ENCODE results near the gene TOP2A.

The TOP2A gene

DNA sequence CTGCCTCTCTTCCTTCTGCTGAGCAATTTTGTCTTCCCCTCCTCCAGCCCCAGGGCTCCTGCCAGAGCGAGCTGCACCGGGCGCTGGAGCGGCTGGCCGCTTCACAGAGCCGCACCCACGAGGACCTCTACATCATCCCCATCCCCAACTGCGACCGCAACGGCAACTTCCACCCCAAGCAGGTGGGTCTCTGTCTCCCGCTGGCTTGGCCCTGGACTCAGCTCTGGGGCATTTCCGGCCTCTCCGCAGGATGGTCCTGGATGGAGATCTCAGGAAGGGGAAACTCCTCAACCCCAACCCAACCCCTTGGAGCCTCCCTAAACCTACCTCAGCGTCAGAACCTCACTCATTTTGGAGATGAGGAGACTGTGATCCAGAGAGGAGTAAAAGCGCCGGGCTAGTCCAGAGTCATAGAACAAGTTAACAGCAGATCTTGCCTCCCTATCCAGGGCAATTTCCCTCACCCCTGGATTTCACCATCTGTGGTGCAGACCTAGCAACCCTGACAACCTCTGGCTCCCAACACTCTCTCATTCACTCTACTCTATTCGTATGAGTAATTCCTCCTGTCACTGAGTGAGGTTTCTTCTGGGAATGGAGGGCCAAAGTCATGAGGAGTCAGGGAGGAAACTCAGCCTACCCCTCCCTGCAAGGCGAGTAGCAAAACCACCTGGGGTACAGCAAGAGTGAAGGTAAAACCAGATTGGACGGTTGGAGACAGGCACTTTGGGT lies 36.4 kb upstream of the TOP2A start:
- H3K14ac ChIP-seq (ENCODE audit: low read length in 2 of 2), result no peak overlapping the region
- peak overlapping the region; percentile 4 for H3K27ac ChIP-seq (ENCODE audit: low read length, poor library complexity, severe bottlenecking)
- peaks cover 1% of the 10 kb centered on the region for H3K79me1 ChIP-seq (replicated peaks; ENCODE audit: low read length, poor library complexity, severe bottlenecking)
- H2AK5ac ChIP-seq (ENCODE audit: low read length, severe bottlenecking), result peak overlapping the region; percentile 41
- no peak overlapping the region for H4K91ac ChIP-seq (ENCODE audit: low read length)
- H3K23ac ChIP-seq (ENCODE audit: low read length in 2 of 2), result peak overlapping the region in 1 of 2 experiments; percentile 28
- DNase-seq, result no peak
- 96% methylated on average over 17 of the region's 19 CpGs for WGBS
- no peak overlapping the region for H3K4ac ChIP-seq (ENCODE audit: low read depth in 1 of 2, low read length in 2 of 2)
- no peaks in the 10 kb centered on the region for H3K27me3 ChIP-seq (ENCODE audit: control insufficient read depth in 1 of 2, insufficient read depth in 1 of 2, low read length in 2 of 2)
- H3K4me3 ChIP-seq (ENCODE audit: insufficient read depth in 1 of 2, low read depth in 1 of 2, low read length in 2 of 2), result peak overlapping the region in 1 of 2 experiments; percentile 31
- H3K9ac ChIP-seq (ENCODE audit: low read length), result peak overlapping the region; percentile 87
- no peak overlapping the region for H2BK120ac ChIP-seq (ENCODE audit: low read depth, low read length)
- no peak overlapping the region for H2BK15ac ChIP-seq (ENCODE audit: low read depth, poor library complexity, severe bottlenecking)
- no peak overlapping the region for H2BK12ac ChIP-seq (ENCODE audit: low read length in 2 of 2)
- H3K4me2 ChIP-seq (ENCODE audit: low read length, poor library complexity, severe bottlenecking), result no peak overlapping the region
- no peak overlapping the region for H2AFZ ChIP-seq (ENCODE audit: low read depth, low read length)
- H4K8ac ChIP-seq (ENCODE audit: low read length), result no peak overlapping the region
- peaks cover 50 to 76% of the 10 kb centered on the region in 2 experiments for H3K36me3 ChIP-seq (ENCODE audit: control insufficient read depth in 1 of 2, insufficient read depth in 2 of 2, low read depth in 1 of 2, low read length in 2 of 2)
- H3K4me1 ChIP-seq (ENCODE audit: control insufficient read depth, insufficient read depth, low read depth, low read length), result peaks cover 52% of the 10 kb centered on the region
- H3K9me3 ChIP-seq (ENCODE audit: control insufficient read depth, low read length), result no peaks in the 10 kb centered on the region
- H3K18ac ChIP-seq (ENCODE audit: low read depth in 1 of 2, low read length in 2 of 2), result no peak overlapping the region
- H2BK5ac ChIP-seq (ENCODE audit: low read depth, low read length, poor library complexity, severe bottlenecking), result no peak overlapping the region

DNA sequence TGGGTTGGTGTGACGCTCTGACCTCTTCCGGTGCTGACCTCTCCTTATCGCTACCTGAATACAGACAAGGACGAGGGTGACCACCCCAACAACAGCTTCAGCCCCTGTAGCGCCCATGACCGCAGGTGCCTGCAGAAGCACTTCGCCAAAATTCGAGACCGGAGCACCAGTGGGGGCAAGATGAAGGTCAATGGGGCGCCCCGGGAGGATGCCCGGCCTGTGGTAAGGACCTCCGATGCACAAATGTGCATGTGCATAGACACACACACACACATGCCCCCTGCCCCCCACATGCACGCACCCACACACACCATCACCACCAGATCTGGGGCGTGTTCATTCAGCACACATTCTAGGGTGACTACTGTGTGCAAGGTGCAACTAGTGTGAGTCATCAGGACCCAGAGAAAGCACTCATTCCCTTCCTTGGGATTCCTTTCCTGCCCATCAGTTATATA lies 35.3 kb upstream of the TOP2A start:
- H3K18ac ChIP-seq (ENCODE audit: low read depth in 1 of 2, low read length in 2 of 2), result no peak overlapping the region
- peak overlapping the region; percentile 87 for H3K9ac ChIP-seq (ENCODE audit: low read length)
- no peaks in the 10 kb centered on the region for H3K27me3 ChIP-seq (ENCODE audit: control insufficient read depth in 1 of 2, insufficient read depth in 1 of 2, low read length in 2 of 2)
- no peak overlapping the region for H2AK5ac ChIP-seq (ENCODE audit: low read length, severe bottlenecking)
- no peak overlapping the region for H3K23ac ChIP-seq (ENCODE audit: low read length in 2 of 2)
- no peak overlapping the region for H3K27ac ChIP-seq (ENCODE audit: low read length, poor library complexity, severe bottlenecking)
- H4K8ac ChIP-seq (ENCODE audit: low read length), result no peak overlapping the region
- H3K4me3 ChIP-seq (ENCODE audit: insufficient read depth in 1 of 2, low read depth in 1 of 2, low read length in 2 of 2), result peak overlapping the region in 1 of 2 experiments; percentile 60
- H2BK12ac ChIP-seq (ENCODE audit: low read length in 2 of 2), result no peak overlapping the region
- H3K79me1 ChIP-seq (replicated peaks; ENCODE audit: low read length, poor library complexity, severe bottlenecking), result peaks cover 1% of the 10 kb centered on the region
- no peak overlapping the region for H3K4ac ChIP-seq (ENCODE audit: low read depth in 1 of 2, low read length in 2 of 2)
- WGBS, result 96% methylated on average over 15 of the region's 15 CpGs
- no peak overlapping the region for H3K4me2 ChIP-seq (ENCODE audit: low read length, poor library complexity, severe bottlenecking)
- no peak overlapping the region for H4K91ac ChIP-seq (ENCODE audit: low read length)
- no peak for DNase-seq
- H3K4me1 ChIP-seq (ENCODE audit: control insufficient read depth, insufficient read depth, low read depth, low read length), result peaks cover 53% of the 10 kb centered on the region
- H2BK120ac ChIP-seq (ENCODE audit: low read depth, low read length), result no peak overlapping the region
- peaks cover 40 to 76% of the 10 kb centered on the region in 2 experiments for H3K36me3 ChIP-seq (ENCODE audit: control insufficient read depth in 1 of 2, insufficient read depth in 2 of 2, low read depth in 1 of 2, low read length in 2 of 2)
- no peak overlapping the region for H2BK5ac ChIP-seq (ENCODE audit: low read depth, low read length, poor library complexity, severe bottlenecking)
- no peak overlapping the region for H3K14ac ChIP-seq (ENCODE audit: low read length in 2 of 2)
- no peak overlapping the region for H2AFZ ChIP-seq (ENCODE audit: low read depth, low read length)
- no peaks in the 10 kb centered on the region for H3K9me3 ChIP-seq (ENCODE audit: control insufficient read depth, low read length)
- H2BK15ac ChIP-seq (ENCODE audit: low read depth, poor library complexity, severe bottlenecking), result no peak overlapping the region

DNA sequence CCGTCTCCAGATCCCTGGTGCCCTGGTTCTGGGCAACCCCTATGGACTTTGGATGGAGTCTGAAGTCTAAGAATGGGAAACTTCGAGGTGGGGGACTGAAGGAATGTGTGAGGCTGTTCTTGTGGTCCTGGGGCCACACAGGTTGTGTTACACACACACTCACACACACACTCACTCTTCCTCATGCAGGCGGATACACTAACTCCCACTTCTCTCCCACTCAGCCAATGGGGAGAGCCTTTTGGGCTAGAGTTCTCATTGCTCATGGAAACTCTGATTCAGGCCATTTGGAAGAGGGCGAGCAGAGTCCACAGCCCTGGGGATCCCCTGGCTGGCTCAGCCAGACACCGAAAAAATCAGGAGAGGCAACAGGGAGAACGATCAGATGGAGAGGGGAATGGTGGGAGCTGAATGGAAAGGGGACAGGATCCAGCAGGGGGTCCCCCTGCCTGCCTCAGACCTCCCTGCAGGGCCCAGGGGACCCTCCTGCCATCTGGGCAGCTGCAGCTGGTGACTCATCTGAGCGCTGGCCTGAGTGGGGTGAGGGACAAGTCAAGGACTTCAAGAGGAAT lies 34.6 kb upstream of the TOP2A start:
- Histone ChIP-seq H3K27me3 (ENCODE audit: control insufficient read depth in 1 of 2, insufficient read depth in 1 of 2, low read length in 2 of 2) (no peaks in the 10 kb centered on the region), H4K8ac (ENCODE audit: low read length) (no peak overlapping the region), H2BK12ac (ENCODE audit: low read length in 2 of 2) (no peak overlapping the region), H3K79me1 (replicated peaks; ENCODE audit: low read length, poor library complexity, severe bottlenecking) (peaks cover 1% of the 10 kb centered on the region), H2AFZ (ENCODE audit: low read depth, low read length) (no peak overlapping the region), H3K4me1 (ENCODE audit: control insufficient read depth, insufficient read depth, low read depth, low read length) (peaks cover 54% of the 10 kb centered on the region), H2BK5ac (ENCODE audit: low read depth, low read length, poor library complexity, severe bottlenecking) (no peak overlapping the region), H4K91ac (ENCODE audit: low read length) (no peak overlapping the region), H3K23ac (ENCODE audit: low read length in 2 of 2) (no peak overlapping the region), H2BK120ac (ENCODE audit: low read depth, low read length) (no peak overlapping the region), H2AK5ac (ENCODE audit: low read length, severe bottlenecking) (no peak overlapping the region), H2BK15ac (ENCODE audit: low read depth, poor library complexity, severe bottlenecking) (no peak overlapping the region), H3K4me3 (ENCODE audit: insufficient read depth in 1 of 2, low read depth in 1 of 2, low read length in 2 of 2) (peak overlapping the region in 1 of 2 experiments; percentile 60), H3K4me2 (ENCODE audit: low read length, poor library complexity, severe bottlenecking) (no peak overlapping the region), H3K4ac (ENCODE audit: low read depth in 1 of 2, low read length in 2 of 2) (no peak overlapping the region), H3K18ac (ENCODE audit: low read depth in 1 of 2, low read length in 2 of 2) (no peak overlapping the region), H3K9me3 (ENCODE audit: control insufficient read depth, low read length) (no peaks in the 10 kb centered on the region), H3K27ac (ENCODE audit: low read length, poor library complexity, severe bottlenecking) (peak overlapping the region; percentile 9), H3K36me3 (ENCODE audit: control insufficient read depth in 1 of 2, insufficient read depth in 2 of 2, low read depth in 1 of 2, low read length in 2 of 2) (peaks cover 38 to 75% of the 10 kb centered on the region in 2 experiments), H3K14ac (ENCODE audit: low read length in 2 of 2) (no peak overlapping the region), H3K9ac (ENCODE audit: low read length) (peak overlapping the region; percentile 87)
- peak; percentile 90 for DNase-seq
- WGBS, result 61% methylated on average over 6 of the region's 7 CpGs

DNA sequence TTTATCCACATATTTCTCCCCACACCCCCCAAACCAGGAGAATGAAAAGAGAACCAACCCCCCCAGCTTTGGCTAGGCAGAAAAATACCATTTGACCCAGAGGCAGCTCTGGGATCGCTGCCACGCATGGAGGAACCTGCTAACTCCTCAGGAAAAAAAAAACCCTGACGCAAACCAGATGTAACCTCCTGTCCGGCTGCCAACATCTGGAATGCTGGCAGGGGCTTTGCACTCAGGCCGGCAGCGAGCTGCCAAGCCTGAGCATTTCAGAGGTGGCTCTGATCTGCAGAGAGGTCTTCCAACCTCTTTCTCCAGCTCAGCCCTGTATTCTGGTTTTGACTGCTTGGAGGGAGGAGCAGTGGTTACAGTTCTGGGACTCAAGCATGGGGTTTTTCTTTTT lies 33.7 kb upstream of the TOP2A start:
- no peak overlapping the region for H2AK5ac ChIP-seq (ENCODE audit: low read length, severe bottlenecking)
- no peaks in the 10 kb centered on the region for H3K27me3 ChIP-seq (ENCODE audit: control insufficient read depth in 1 of 2, insufficient read depth in 1 of 2, low read length in 2 of 2)
- no peaks in the 10 kb centered on the region for H3K9me3 ChIP-seq (ENCODE audit: control insufficient read depth, low read length)
- H2BK5ac ChIP-seq (ENCODE audit: low read depth, low read length, poor library complexity, severe bottlenecking), result no peak overlapping the region
- H3K36me3 ChIP-seq (ENCODE audit: control insufficient read depth in 1 of 2, insufficient read depth in 2 of 2, low read depth in 1 of 2, low read length in 2 of 2), result peaks cover 37 to 74% of the 10 kb centered on the region in 2 experiments
- no peak overlapping the region for H2BK15ac ChIP-seq (ENCODE audit: low read depth, poor library complexity, severe bottlenecking)
- H3K18ac ChIP-seq (ENCODE audit: low read depth in 1 of 2, low read length in 2 of 2), result no peak overlapping the region
- peak; percentile 72 for DNase-seq
- no peak overlapping the region for H2AFZ ChIP-seq (ENCODE audit: low read depth, low read length)
- peak overlapping the region in 1 of 2 experiments; percentile 60 for H3K4me3 ChIP-seq (ENCODE audit: insufficient read depth in 1 of 2, low read depth in 1 of 2, low read length in 2 of 2)
- 39% methylated on average over 6 of the region's 6 CpGs for WGBS
- no peak overlapping the region for H4K91ac ChIP-seq (ENCODE audit: low read length)
- no peak overlapping the region for H3K14ac ChIP-seq (ENCODE audit: low read length in 2 of 2)
- no peak overlapping the region for H2BK12ac ChIP-seq (ENCODE audit: low read length in 2 of 2)
- H3K4me1 ChIP-seq (ENCODE audit: control insufficient read depth, insufficient read depth, low read depth, low read length), result peaks cover 57% of the 10 kb centered on the region
- H3K4me2 ChIP-seq (ENCODE audit: low read length, poor library complexity, severe bottlenecking), result peak overlapping the region; percentile 3
- H3K9ac ChIP-seq (ENCODE audit: low read length), result peak overlapping the region; percentile 87
- no peak overlapping the region for H2BK120ac ChIP-seq (ENCODE audit: low read depth, low read length)
- no peak overlapping the region for H3K23ac ChIP-seq (ENCODE audit: low read length in 2 of 2)
- H3K27ac ChIP-seq (ENCODE audit: low read length, poor library complexity, severe bottlenecking), result no peak overlapping the region
- H3K79me1 ChIP-seq (replicated peaks; ENCODE audit: low read length, poor library complexity, severe bottlenecking), result peaks cover 1% of the 10 kb centered on the region
- H3K4ac ChIP-seq (ENCODE audit: low read depth in 1 of 2, low read length in 2 of 2), result no peak overlapping the region
- no peak overlapping the region for H4K8ac ChIP-seq (ENCODE audit: low read length)
